ENCODE results near the gene MSI2.

Gene MSI2

GRCh38 chr17:57689254-57689653, 432.9 kb downstream of the MSI2 start:
- no peak for DNase-seq (ENCODE audit: low spot score)

GRCh38 chr17:57691939-57692338, 435.6 kb downstream of the MSI2 start:
- no peak for DNase-seq (ENCODE audit: low spot score)

- no peak for DNase-seq (ENCODE audit: low spot score)
Measured at GRCh38 chr17:57692770-57693169, 436.4 kb downstream of the MSI2 start.

- DNase-seq (ENCODE audit: low spot score): no peak
Measured at GRCh38 chr17:57694051-57694450, 437.7 kb downstream of the MSI2 start.

GRCh38 chr17:57696050-57696449, 439.7 kb downstream of the MSI2 start:
- no peak for DNase-seq (ENCODE audit: low spot score)

GRCh38 chr17:57697197-57697596, 440.9 kb downstream of the MSI2 start:
- no peak for DNase-seq (ENCODE audit: low spot score)

- no peak for DNase-seq (ENCODE audit: low spot score)
Measured at GRCh38 chr17:57697891-57698711, 441.8 kb downstream of the MSI2 start.

- no peak for DNase-seq (ENCODE audit: low spot score)
Measured at GRCh38 chr17:57699751-57700219, 443.5 kb downstream of the MSI2 start.

GRCh38 chr17:57701124-57701523, 444.8 kb downstream of the MSI2 start:
- no peak for DNase-seq (ENCODE audit: low spot score)

- DNase-seq (ENCODE audit: low spot score): no peak
Measured at GRCh38 chr17:57703273-57703672, 446.9 kb downstream of the MSI2 start.

- DNase-seq (ENCODE audit: low spot score): no peak
Measured at GRCh38 chr17:57704448-57704847, 448.1 kb downstream of the MSI2 start.

- no peak for DNase-seq (ENCODE audit: low spot score)
Measured at GRCh38 chr17:57705921-57706695, 449.8 kb downstream of the MSI2 start.

- DNase-seq (ENCODE audit: low spot score): no peak
Measured at GRCh38 chr17:57706761-57707160, 450.4 kb downstream of the MSI2 start.

- no peak for DNase-seq (ENCODE audit: low spot score)
Measured at GRCh38 chr17:57707892-57708291, 451.6 kb downstream of the MSI2 start.

- DNase-seq (ENCODE audit: low spot score): no peak
Measured at GRCh38 chr17:57708410-57708809, 452.1 kb downstream of the MSI2 start.

- DNase-seq (ENCODE audit: low spot score): no peak
Measured at GRCh38 chr17:57713140-57713539, 456.8 kb downstream of the MSI2 start.

- no peak for DNase-seq (ENCODE audit: low spot score)
Measured at GRCh38 chr17:57714665-57715180, 458.4 kb downstream of the MSI2 start.

GRCh38 chr17:57715981-57716380, 459.7 kb downstream of the MSI2 start:
- no peak for DNase-seq (ENCODE audit: low spot score)

GRCh38 chr17:57718878-57719277, 462.6 kb downstream of the MSI2 start:
- no peak for DNase-seq (ENCODE audit: low spot score)

- DNase-seq (ENCODE audit: low spot score): no peak
Measured at GRCh38 chr17:57720386-57721035, 464.2 kb downstream of the MSI2 start.

GRCh38 chr17:57721967-57722703, 465.8 kb downstream of the MSI2 start:
- DNase-seq (ENCODE audit: low spot score): no peak

GRCh38 chr17:57722704-57723043, 466.4 kb downstream of the MSI2 start:
- DNase-seq (ENCODE audit: low spot score): no peak

All from activated CD4-positive, alpha-beta T cell treated with anti-CD3 and anti-CD28 coated beads, Interleukin-2, Interleukin-4, amounts not matched to agents 100 ng/mL and 50 ng/mL, durations not matched to agents 16 hours and 8 hours (primary cell).